NCI-H1930 (cell line): ENCODE data around the gene CEP89.
"Not testable (repeated sequence)": the region's sequence is repeated elsewhere in the genome, so short reads cannot be mapped to it uniquely, and the experiment has no call there.

Experiments
- DNase-seq, 2 experiments: peaks; one replicate each; lab custom pipeline; 2025; lab: John Stamatoyannopoulos, UW

The CEP89 gene

DNA sequence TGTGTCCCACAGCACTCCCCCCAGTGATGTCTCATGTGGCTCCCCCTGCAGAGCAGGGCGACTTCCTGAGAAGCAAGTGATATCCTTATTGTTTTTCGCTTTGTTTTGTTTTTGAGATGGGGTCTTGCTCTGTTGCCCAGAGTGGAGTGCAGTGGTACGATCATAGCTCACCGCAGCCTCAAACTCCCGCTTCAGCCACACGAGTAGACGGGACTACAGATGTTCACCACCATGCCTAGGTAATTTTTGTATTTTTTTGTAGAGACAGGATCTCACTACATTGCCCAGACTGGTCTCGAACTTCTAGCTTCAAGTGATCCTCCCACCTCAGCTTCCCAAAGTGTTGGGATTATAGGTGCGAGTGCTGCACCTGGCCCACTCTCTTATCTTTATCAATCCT is 5.0 kb downstream of the CEP89 start:
- DNase-seq, result no peak

- DNase-seq, result no peak
Observed at GRCh38 chr19:32945260-32945659, 26.5 kb downstream of the CEP89 start.

GRCh38 chr19:32941273-32941672 is 30.5 kb downstream of the CEP89 start:
- not testable (repeated sequence) for DNase-seq

DNA sequence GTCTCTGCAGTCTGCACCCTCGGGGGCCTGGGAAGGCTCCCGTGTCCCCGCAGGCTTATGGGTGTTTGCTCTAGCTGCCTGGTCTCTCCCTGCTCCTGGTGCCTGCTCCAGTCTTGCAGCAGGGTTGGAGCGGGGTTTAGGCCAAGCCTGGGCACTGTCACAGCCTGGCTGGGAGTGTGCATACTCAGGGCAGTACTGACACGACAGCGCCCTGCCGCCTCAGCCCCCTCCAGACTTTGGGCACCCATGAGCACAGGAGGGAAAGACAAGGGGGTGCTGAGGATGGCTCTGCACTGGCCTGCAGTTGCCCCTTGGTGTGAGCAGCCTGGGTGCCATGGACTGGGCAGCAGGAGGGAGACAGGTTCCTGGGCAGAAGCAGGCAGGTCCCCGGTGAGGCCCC is 35.7 kb downstream of the CEP89 start:
- no peak for DNase-seq

GRCh38 chr19:32935629-32936028 is 36.1 kb downstream of the CEP89 start:
- no peak for DNase-seq

- DNase-seq, result no peak
Observed at GRCh38 chr19:32933571-32933970, 38.2 kb downstream of the CEP89 start.

GRCh38 chr19:32930567-32930966 is 41.2 kb downstream of the CEP89 start:
- DNase-seq, result no peak

DNA sequence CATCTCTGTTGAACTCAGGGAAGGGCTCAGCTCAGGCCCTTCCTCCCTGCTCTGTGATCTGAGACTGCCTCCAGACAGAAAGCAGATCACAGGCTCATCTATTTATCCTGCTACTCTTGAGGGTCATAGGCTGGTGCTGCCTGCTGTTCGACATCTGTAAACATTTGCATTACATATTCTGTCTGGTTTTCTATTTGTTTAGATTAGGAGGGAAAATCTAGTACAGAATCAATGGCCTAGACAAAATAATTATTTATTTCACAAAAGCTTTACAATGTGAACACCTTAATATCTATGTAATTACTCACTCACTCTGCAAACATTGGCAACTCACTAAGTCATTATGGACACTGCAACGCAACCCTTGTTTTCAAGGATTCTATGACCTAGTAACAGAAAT is 43.0 kb downstream of the CEP89 start:
- no peak for DNase-seq

DNA sequence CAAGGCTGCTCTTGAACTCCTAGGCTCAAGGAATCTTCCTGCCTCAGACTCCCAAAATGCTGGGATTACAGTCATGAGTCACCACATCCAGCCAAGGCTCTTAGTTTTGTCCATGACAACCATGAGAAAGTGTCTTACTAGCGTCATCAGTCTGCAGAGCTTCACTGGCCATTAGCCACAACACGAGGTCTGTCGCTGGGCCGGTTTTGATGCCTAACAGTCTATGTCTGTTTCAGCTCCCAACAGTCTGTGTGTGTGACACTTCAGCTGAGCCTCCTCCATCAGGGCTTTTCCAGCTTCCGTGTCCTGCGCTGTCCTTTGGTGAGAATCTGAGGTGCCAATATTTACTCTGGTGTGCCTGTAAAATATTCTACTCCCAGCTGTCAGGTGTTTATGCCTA is 47.6 kb downstream of the CEP89 start:
- DNase-seq, result no peak

GRCh38 chr19:32921624-32922023 is 50.1 kb downstream of the CEP89 start:
- DNase-seq, result no peak

GRCh38 chr19:32919365-32919764 is 52.4 kb downstream of the CEP89 start:
- DNase-seq, result no peak

GRCh38 chr19:32917616-32917996 is 54.2 kb downstream of the CEP89 start:
- DNase-seq, result no peak

- no peak for DNase-seq
Observed at GRCh38 chr19:32916969-32917615, 54.7 kb downstream of the CEP89 start.

DNA sequence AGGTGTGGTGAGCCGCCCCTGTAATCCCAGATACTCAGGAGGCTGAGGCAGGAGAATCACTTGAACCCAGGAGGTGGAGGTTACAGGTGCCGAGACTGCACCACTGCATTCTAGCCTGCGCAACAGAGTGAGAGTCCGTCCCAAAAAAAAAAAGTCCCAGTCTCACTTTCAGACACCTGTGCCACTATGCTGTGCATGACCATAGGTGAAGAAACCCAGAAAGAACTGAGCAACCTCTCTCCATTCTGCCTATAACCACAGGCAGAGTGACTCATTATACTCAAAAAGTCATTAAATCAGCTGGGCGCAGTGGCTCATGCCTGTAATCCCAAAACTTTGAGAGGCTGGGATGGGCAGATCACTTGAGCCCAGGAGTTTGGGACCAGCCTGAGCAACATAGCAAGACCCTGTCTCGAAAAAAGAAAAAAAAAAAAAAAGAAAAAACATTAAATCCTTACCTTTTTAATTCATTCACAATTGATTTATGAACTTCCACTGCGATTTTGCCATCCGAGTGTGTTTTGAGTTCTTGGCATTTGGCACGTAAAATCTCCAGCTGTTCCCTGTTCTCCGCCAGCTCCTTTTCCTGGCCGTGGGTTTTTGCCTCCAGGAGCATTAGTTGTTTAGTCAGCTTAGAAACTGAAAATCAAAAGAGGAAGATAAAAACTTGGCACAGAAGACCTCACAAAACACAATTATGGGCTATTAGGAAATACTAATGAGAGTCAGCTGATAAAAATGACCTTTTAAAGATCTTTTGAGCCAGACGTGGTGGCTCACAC is 56.7 kb downstream of the CEP89 start:
- no peak for DNase-seq

GRCh38 chr19:32911467-32911866 is 60.3 kb downstream of the CEP89 start:
- DNase-seq, result no peak

- DNase-seq, result peak in 1 of 2 experiments; percentile 59
Observed at GRCh38 chr19:32910874-32911273, 60.9 kb downstream of the CEP89 start.

GRCh38 chr19:32910094-32910493 is 61.7 kb downstream of the CEP89 start:
- DNase-seq, result no peak

GRCh38 chr19:32909257-32909656 is 62.5 kb downstream of the CEP89 start:
- no peak for DNase-seq

- DNase-seq, result no peak
Observed at GRCh38 chr19:32908641-32909190, 63.0 kb downstream of the CEP89 start.

GRCh38 chr19:32902448-32902847 is 69.3 kb downstream of the CEP89 start:
- DNase-seq, result no peak

- DNase-seq, result no peak
Observed at GRCh38 chr19:32901504-32902161, 70.1 kb downstream of the CEP89 start.

DNA sequence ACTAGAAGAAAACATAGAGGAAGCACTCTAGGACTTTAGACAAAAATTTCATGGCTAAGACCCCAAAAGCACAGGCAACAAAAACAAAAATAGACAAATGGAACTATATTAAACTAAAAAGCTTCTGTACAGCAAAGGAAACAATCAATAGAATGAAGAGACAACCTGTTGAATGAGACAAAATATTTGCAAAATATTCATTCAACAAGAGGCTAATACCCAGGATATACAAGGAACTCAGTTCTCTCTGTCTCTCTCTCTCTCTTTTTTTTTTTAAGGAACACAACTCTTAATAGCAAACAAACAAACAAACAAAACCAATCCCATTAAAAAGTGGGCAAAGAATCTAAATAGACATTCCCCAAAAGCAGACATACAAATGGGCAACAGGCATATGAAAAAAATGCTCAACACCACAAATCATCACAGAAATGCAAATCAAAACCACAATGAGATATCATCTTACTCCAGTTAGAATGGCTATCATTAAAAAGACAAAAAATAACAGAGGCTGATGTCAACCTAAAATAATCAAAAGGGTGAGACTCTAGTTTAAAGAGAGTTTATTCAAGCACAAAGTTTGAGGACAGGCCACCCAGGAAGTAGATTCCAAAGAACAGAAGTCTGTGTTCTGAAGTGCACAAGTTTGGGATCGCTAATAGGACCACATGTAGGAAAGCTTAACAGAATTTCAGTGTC is 75.1 kb downstream of the CEP89 start:
- no peak for DNase-seq
